Measurements from ENCODE around the gene PKNOX2. TPM values are rescaled to one million over a fixed set of nuclear protein-coding genes. Genes with fewer than 3 reads are reported as not detected.

The PKNOX2 gene
- total RNA-seq, 4 donors from 2014 or later: 0.27 to 4.8 (median 0.75) TPM; not detected in 1

DNA sequence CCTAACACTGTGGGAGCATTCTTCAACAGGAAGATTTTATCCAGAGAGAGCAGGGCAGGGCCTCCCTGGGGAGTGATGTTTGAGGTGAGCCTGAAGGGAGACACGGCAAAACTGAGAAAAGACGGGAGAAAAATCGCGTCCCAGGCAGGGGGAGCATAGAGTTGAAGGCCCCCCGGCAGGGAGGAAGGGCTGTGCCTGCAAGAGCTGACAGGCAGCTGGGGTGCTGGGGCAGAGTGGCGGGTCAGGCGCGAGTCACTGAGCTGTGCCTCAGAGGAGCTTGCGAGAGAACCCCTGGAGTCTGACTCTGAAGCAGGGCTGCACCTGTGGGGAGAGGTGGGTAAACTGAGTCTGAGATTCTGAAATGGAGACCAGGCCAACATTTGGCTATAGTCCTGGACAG, 14.8 kb downstream of the PKNOX2 start:
- Histone ChIP-seq H3K9me3 (no peaks in the 10 kb centered on the region), H3K27ac (no peak overlapping the region), H3K4me3 (no peak overlapping the region), H3K36me3 (no peaks in the 10 kb centered on the region), H3K27me3 (no peaks in the 10 kb centered on the region), H3K4me1 (no peaks in the 10 kb centered on the region)
- intact Hi-C loops (cut with DNase I; ENCODE audit: low total_unique reads): no loop called here
- WGBS, 2 donors (ENCODE audit: low coverage in 1 of 2): 67 to 87% methylated on average over 3 to 9 of the region's 9 CpGs
- DNase-seq: no peak
- no peak for TF ChIP-seq POLR2AphosphoS5 (IDR thresholded peaks at IDR 0.05)
- TF ChIP-seq POLR2A (IDR thresholded peaks at IDR 0.05): no peak
- TF ChIP-seq, protein P1, sequence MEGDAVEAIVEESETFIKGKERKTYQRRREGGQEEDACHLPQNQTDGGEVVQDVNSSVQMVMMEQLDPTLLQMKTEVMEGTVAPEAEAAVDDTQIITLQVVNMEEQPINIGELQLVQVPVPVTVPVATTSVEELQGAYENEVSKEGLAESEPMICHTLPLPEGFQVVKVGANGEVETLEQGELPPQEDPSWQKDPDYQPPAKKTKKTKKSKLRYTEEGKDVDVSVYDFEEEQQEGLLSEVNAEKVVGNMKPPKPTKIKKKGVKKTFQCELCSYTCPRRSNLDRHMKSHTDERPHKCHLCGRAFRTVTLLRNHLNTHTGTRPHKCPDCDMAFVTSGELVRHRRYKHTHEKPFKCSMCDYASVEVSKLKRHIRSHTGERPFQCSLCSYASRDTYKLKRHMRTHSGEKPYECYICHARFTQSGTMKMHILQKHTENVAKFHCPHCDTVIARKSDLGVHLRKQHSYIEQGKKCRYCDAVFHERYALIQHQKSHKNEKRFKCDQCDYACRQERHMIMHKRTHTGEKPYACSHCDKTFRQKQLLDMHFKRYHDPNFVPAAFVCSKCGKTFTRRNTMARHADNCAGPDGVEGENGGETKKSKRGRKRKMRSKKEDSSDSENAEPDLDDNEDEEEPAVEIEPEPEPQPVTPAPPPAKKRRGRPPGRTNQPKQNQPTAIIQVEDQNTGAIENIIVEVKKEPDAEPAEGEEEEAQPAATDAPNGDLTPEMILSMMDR (IDR thresholded peaks at IDR 0.05): no peak
- TF ChIP-seq EP300 (IDR thresholded peaks at IDR 0.05; ENCODE audit: low read depth): no peak
- in situ Hi-C loops (cut with MboI; ENCODE audit: low pct_ligation_motif_present in 1 of 4, low pct_unique_long_range_greater_than_20kb in 1 of 4, low sequenced_read_pairs in 3 of 4): no loop called here

DNA sequence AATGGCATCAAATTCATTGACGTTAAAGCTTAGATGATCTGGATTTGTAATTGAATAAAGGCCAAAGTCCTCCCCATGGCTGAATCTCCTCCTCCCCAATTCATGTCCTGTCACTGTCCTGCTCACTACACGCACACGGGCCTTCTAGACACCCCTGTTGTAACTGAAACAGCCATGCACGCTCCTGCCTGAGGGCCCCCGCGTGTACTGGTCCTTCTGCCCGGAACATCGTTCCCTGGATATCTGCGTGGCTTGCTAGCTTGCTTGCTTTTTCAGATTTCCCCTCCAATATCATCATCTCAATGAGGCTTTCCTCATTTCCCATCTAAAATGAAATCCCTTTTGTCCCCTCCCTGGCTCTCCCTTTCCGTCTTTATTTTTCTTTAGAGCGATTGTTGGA, 15.3 kb downstream of the PKNOX2 start:
- Histone ChIP-seq H3K27ac (no peak overlapping the region), H3K27me3 (no peaks in the 10 kb centered on the region), H3K36me3 (no peaks in the 10 kb centered on the region), H3K4me3 (no peak overlapping the region), H3K9me3 (no peaks in the 10 kb centered on the region), H3K4me1 (no peaks in the 10 kb centered on the region)
- WGBS, 2 donors (ENCODE audit: low coverage in 1 of 2): 79% methylated on average over 11 of the region's 11 CpGs
- TF ChIP-seq POLR2A (IDR thresholded peaks at IDR 0.05): no peak
- TF ChIP-seq, protein P1 (IDR thresholded peaks at IDR 0.05): no peak
- in situ Hi-C loops (cut with MboI; ENCODE audit: low pct_ligation_motif_present in 1 of 4, low pct_unique_long_range_greater_than_20kb in 1 of 4, low sequenced_read_pairs in 3 of 4) (no loop called here), intact Hi-C loops (cut with DNase I; ENCODE audit: low total_unique reads) (no loop called here)
- DNase-seq: no peak

DNA sequence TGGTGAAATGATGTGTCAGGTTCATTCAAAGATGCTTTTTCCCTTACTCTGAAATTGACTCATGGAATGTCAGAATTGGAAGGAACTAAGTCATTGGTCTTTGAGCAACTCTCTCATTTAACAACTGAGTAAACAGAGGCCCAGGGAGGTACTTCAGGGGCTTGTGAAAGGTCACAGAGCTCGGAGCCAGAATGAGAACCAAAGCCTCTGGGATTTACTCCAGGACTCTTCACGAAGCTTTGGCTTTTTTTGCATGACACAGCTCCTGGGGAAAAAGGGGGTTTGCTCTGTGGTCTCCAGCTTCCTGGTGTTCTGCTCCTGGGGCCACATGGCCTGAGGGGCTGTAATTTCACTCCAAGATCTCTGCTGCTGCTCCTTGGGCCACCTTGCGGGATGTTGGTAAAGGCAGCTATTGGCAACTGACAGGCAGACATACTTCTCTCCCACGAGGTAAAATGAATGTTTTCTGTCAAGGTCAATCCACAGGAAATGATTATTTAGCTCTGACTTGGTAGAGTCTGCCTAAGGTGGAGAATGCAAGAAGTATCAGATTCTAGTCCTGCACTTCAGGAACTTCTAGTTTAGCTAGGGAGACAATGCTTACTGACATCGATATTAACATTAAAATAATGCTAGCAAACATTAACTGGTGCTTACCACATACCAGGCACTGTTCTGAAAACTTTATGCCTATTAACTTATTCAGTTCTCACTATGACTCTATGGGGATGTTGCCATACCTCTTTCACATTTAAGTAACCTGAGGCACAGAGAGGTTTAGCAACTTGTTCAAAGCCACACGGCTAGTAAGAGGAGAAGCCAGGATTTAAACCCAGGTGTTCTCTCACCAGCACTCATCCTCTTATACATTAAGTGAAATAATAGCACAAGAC, 16.1 kb downstream of the PKNOX2 start:
- 34 to 47% methylated on average over 2 to 6 of the region's 6 CpGs for whole genome bisulfite sequencing, 2 donors (ENCODE audit: low coverage in 1 of 2)
- intact Hi-C loops (cut with DNase I; ENCODE audit: low total_unique reads) (no loop called here), in situ Hi-C loops (cut with MboI; ENCODE audit: low pct_ligation_motif_present in 1 of 4, low pct_unique_long_range_greater_than_20kb in 1 of 4, low sequenced_read_pairs in 3 of 4) (no loop called here)
- no peaks in the 10 kb centered on the region for H3K27me3 ChIP-seq
- no peaks in the 10 kb centered on the region for H3K36me3 ChIP-seq
- no peak for DNase-seq
- H3K4me3 ChIP-seq: no peak overlapping the region
- no peaks in the 10 kb centered on the region for H3K4me1 ChIP-seq
- TF ChIP-seq POLR2A (IDR thresholded peaks at IDR 0.05): no peak
- no peak for TF ChIP-seq EP300 (IDR thresholded peaks at IDR 0.05; ENCODE audit: low read depth)
- no peak for TF ChIP-seq POLR2AphosphoS5 (IDR thresholded peaks at IDR 0.05)
- TF ChIP-seq, protein P1 (IDR thresholded peaks at IDR 0.05): no peak
- no peak overlapping the region for H3K27ac ChIP-seq
- no peaks in the 10 kb centered on the region for H3K9me3 ChIP-seq

DNA sequence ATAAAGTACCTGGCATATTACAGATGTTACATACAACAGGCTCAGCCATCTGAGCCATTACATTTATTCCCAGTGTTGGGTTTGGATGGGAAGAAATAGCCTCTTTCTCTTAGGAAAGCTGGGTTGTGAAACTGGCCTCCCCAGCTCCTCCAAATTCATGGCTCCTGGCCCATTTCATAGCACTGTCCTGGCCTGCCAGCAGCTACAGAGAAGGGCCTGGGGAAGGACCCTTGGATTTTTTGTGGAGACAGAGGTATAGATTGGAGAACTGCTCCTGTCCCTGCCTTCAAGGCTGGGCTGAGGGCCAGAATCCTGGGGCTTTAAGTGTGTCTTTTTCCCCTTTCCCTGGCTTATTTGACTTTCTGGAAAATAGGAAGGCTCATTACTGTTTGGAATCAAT, 18.0 kb downstream of the PKNOX2 start:
- no peak for DNase-seq
- intact Hi-C loops (cut with DNase I; ENCODE audit: low total_unique reads) (no loop called here), in situ Hi-C loops (cut with MboI; ENCODE audit: low pct_ligation_motif_present in 1 of 4, low pct_unique_long_range_greater_than_20kb in 1 of 4, low sequenced_read_pairs in 3 of 4) (no loop called here)
- no peak overlapping the region for H3K27ac ChIP-seq
- no peaks in the 10 kb centered on the region for H3K4me1 ChIP-seq
- peaks cover 6% of the 10 kb centered on the region for H3K27me3 ChIP-seq
- TF ChIP-seq, protein P1 (IDR thresholded peaks at IDR 0.05): no peak
- TF ChIP-seq POLR2AphosphoS5 (IDR thresholded peaks at IDR 0.05) (no peak), EP300 (IDR thresholded peaks at IDR 0.05; ENCODE audit: low read depth) (no peak), POLR2A (IDR thresholded peaks at IDR 0.05) (no peak)
- H3K9me3 ChIP-seq: no peaks in the 10 kb centered on the region
- H3K36me3 ChIP-seq: no peaks in the 10 kb centered on the region
- H3K4me3 ChIP-seq: no peak overlapping the region

All from transverse colon (tissue), 4 donors.